H1 (cell line): ENCODE data around the gene UNC13D. TPM values are rescaled to one million over a fixed set of nuclear protein-coding genes. Genes with fewer than 3 reads are reported as not detected.

Experiments used
- CTCF ChIA-PET: fragments of 300-600 bp; sonication (Branson Sonifier 250); formaldehyde crosslinking; loops from one replicate; lab custom pipeline; 2021; ENCODE audit not compliant: partially characterized antibody; lab: Charles Lee
- POLR2A ChIA-PET: fragments of 300-600 bp; sonication (Branson Sonifier 250); formaldehyde crosslinking; loops from one replicate; lab custom pipeline; 2021; ENCODE audit warnings: inconsistent platforms; ENCODE audit not compliant: partially characterized antibody; lab: Charles Lee
- DNase-seq, 2 experiments: peaks; one replicate each; pipeline versions ENCODE4 v3.0.0 to v3.0.0-alpha.2; 2010 to 2022; ENCODE audit warnings: low spot score in 2 of 2, low read depth in 1 of 2, mixed read lengths in 1 of 2
- FAIRE-seq: peaks from 2 replicates; lab custom pipeline; 2011; peaks lifted over from hg19 to GRCh38; lab: Jason Lieb, UNC
- H2AFZ ChIP-seq: 2 replicates; pipeline ENCODE4 v1.8.1; 2012; ENCODE audit warnings: low read length, inconsistent platforms
- H2AK5ac ChIP-seq: 2 replicates; pipeline ENCODE4 v1.6.1; 2013; ENCODE audit warnings: low read depth, low read length
- H2BK120ac ChIP-seq: replicated peaks from 2 replicates; pipeline ENCODE3; 2013; ENCODE audit warnings: low read depth, low read length, inconsistent platforms
- H2BK12ac ChIP-seq: 2 replicates; pipeline ENCODE4 v1.6.1; 2013; ENCODE audit warnings: low read depth, low read length
- H2BK15ac ChIP-seq: 2 replicates; pipeline ENCODE4 v1.6.1; 2013; ENCODE audit warnings: low read length
- H2BK20ac ChIP-seq: 2 replicates; pipeline ENCODE4 v1.6.1; 2013; ENCODE audit warnings: low read length
- H2BK5ac ChIP-seq: 2 replicates; pipeline ENCODE4 v1.6.1; 2013; ENCODE audit warnings: low read depth, low read length
- H3K14ac ChIP-seq: 2 replicates; pipeline ENCODE4 v1.6.1; 2013; ENCODE audit warnings: inconsistent platforms; ENCODE audit not compliant: insufficient read length
- H3K18ac ChIP-seq: 2 replicates; pipeline ENCODE4 v1.6.1; 2013; ENCODE audit warnings: low read length; ENCODE audit errors: extremely low read depth
- H3K23ac ChIP-seq: 2 replicates; pipeline ENCODE4 v1.6.1; 2013; ENCODE audit warnings: inconsistent platforms; ENCODE audit not compliant: insufficient read length
- H3K23me2 ChIP-seq: 2 replicates; pipeline ENCODE4 v1.6.1; 2013; ENCODE audit warnings: low read depth, low read length
- H3K27ac ChIP-seq: 2 replicates; pipeline ENCODE4 v1.6.1; 2011; ENCODE audit warnings: low read depth, low read length, inconsistent platforms
- H3K27me3 ChIP-seq, 4 experiments: replicated peaks in 1 of 4; 1 replicate in 1 of 4; 2 replicates in 3 of 4; pipeline versions ENCODE4 v1.6.1 to v1.8.1; 2011 to 2013; ENCODE audit warnings: low read length in 3 of 4, mild to moderate bottlenecking in 3 of 4, inconsistent platforms in 2 of 4, mixed read lengths in 2 of 4, moderate library complexity in 1 of 4; ENCODE audit not compliant: control insufficient read depth in 3 of 4, insufficient read depth in 3 of 4; ENCODE audit errors: extremely low read depth in 1 of 4
- H3K36me3 ChIP-seq, 4 experiments: 2 replicates each; pipeline versions ENCODE4 v1.6.1 to v1.8.1; 2011 to 2013; ENCODE audit warnings: mild to moderate bottlenecking in 4 of 4, low read length in 3 of 4, moderate library complexity in 2 of 4, control low read depth in 1 of 4, inconsistent platforms in 1 of 4; ENCODE audit not compliant: insufficient read depth in 4 of 4, control insufficient read depth in 2 of 4
- H3K4ac ChIP-seq: replicated peaks from 2 replicates; pipeline ENCODE3; 2013; ENCODE audit warnings: low read length, low read depth, mixed read lengths, inconsistent platforms; ENCODE audit not compliant: insufficient read length
- H3K4me1 ChIP-seq, 4 experiments: replicated peaks in 1 of 4; 1 replicate in 1 of 4; 2 replicates in 3 of 4; pipeline versions ENCODE4 v1.6.1 to v1.8.1; 2011 to 2013; ENCODE audit warnings: low read length in 3 of 4, inconsistent platforms in 2 of 4, mixed read lengths in 1 of 4; ENCODE audit not compliant: insufficient read depth in 4 of 4, control insufficient read depth in 3 of 4
- H3K4me2 ChIP-seq, 2 experiments: 2 replicates each; pipeline versions ENCODE4 v1.6.1 to v1.8.1; 2011 to 2013; ENCODE audit warnings: low read depth in 2 of 2, low read length in 2 of 2, control low read depth in 1 of 2, inconsistent platforms in 1 of 2, mild to moderate bottlenecking in 1 of 2; ENCODE audit not compliant: insufficient read depth in 1 of 2
- H3K4me3 ChIP-seq, 4 experiments: fragments of 200-600, 300-600 bp in 1 of 4; sonication (generic), shearing (Covaris generic), sonication (Bioruptor Twin) in 1 of 4; 2 replicates each; pipeline versions ENCODE4 v1.5.1 to v1.8.1; 2011 to 2016; ENCODE audit warnings: low read length in 4 of 4, low read depth in 3 of 4, control low read depth in 2 of 4, inconsistent platforms in 2 of 4, mild to moderate bottlenecking in 2 of 4, mixed read lengths in 1 of 4, moderate library complexity in 1 of 4; ENCODE audit not compliant: insufficient read depth in 2 of 4; ENCODE audit errors: extremely low read depth in 1 of 4
- H3K56ac ChIP-seq: replicated peaks from 2 replicates; pipeline ENCODE3; 2013; ENCODE audit warnings: low read depth, mild to moderate bottlenecking, mixed read lengths, low read length, inconsistent platforms; ENCODE audit not compliant: insufficient read length
- H3K79me1 ChIP-seq: 2 replicates; pipeline ENCODE4 v1.6.1; 2013; ENCODE audit warnings: low read depth, low read length, control low read depth
- H3K79me2 ChIP-seq, 2 experiments: 2 replicates each; pipeline versions ENCODE4 v1.6.1 to v1.8.1; 2012 to 2013; ENCODE audit warnings: low read length in 2 of 2, mild to moderate bottlenecking in 2 of 2, inconsistent platforms in 1 of 2; ENCODE audit not compliant: insufficient read depth in 2 of 2, control insufficient read depth in 1 of 2
- H3K9ac ChIP-seq, 4 experiments: replicated peaks in 1 of 4; 1 replicate in 1 of 4; 2 replicates in 3 of 4; pipeline versions ENCODE4 v1.6.1 to v1.8.1; 2011 to 2013; ENCODE audit warnings: low read depth in 3 of 4, low read length in 3 of 4, control low read depth in 2 of 4, mild to moderate bottlenecking in 2 of 4, moderate library complexity in 2 of 4, inconsistent platforms in 1 of 4; ENCODE audit errors: extremely low read depth in 1 of 4
- H3K9me3 ChIP-seq, 2 experiments: 2 replicates each; pipeline versions ENCODE4 v1.6.1 to v1.8.1; 2012 to 2013; ENCODE audit warnings: mild to moderate bottlenecking in 2 of 2, moderate library complexity in 2 of 2, control low read depth in 1 of 2, inconsistent platforms in 1 of 2, low read depth in 1 of 2, low read length in 1 of 2, mixed read lengths in 1 of 2; ENCODE audit not compliant: insufficient read depth in 2 of 2
- H4K20me1 ChIP-seq, 2 experiments: replicated peaks in 1 of 2; 2 replicates each; pipeline versions ENCODE3 to v1.8.1; 2011 to 2013; ENCODE audit warnings: inconsistent platforms in 2 of 2, low read length in 2 of 2, mild to moderate bottlenecking in 1 of 2; ENCODE audit not compliant: insufficient read depth in 2 of 2, control insufficient read depth in 1 of 2
- H4K5ac ChIP-seq: 2 replicates; pipeline ENCODE4 v1.6.1; 2013; ENCODE audit warnings: low read length, low read depth, mixed read lengths, inconsistent platforms; ENCODE audit not compliant: insufficient read length
- H4K8ac ChIP-seq: 2 replicates; pipeline ENCODE4 v1.8.0; 2013; ENCODE audit warnings: mild to moderate bottlenecking, moderate library complexity, low read length, inconsistent platforms; ENCODE audit not compliant: insufficient read depth; ENCODE audit errors: extremely low read depth
- H4K91ac ChIP-seq: replicated peaks from 2 replicates; pipeline ENCODE3; 2013; ENCODE audit warnings: low read length, mixed read lengths, inconsistent platforms; ENCODE audit not compliant: insufficient read length
- CBX5 ChIP-seq: fragments of 300-800, 300-1000 bp; sonication (generic); IDR thresholded peaks from 2 replicates; pipeline ENCODE4 v1.7.1; 2016; ENCODE audit warnings: antibody characterized with exemption, low read length, low read depth
- CREB1 ChIP-seq: IDR thresholded peaks from 2 replicates; pipeline ENCODE4 v1.6.1; 2012; ENCODE audit warnings: inconsistent platforms
- NRF1 ChIP-seq: IDR thresholded peaks from 2 replicates; pipeline ENCODE4 v1.6.1; 2011; ENCODE audit warnings: mild to moderate bottlenecking, low read depth, low read length, improper control_type of control experiment
- SAP30 ChIP-seq: fragments of 300-600 bp; sonication (generic); IDR thresholded peaks from 2 replicates; pipeline ENCODE4 v1.7.1; 2012; ENCODE audit warnings: low read length, moderate library complexity, mild to moderate bottlenecking, inconsistent platforms; ENCODE audit not compliant: insufficient read depth, insufficient replicate concordance
- TBP ChIP-seq: IDR thresholded peaks from 2 replicates; pipeline ENCODE4 v1.6.1; 2011; ENCODE audit warnings: low read depth, low read length, improper control_type of control experiment
- WGBS, 2 experiments: shearing (Covaris generic) in 1 of 2; methylation state at CpG; one replicate each; pipeline versions ENCODE4 v1.1.6 to v1.1.7; 2013 to 2015; ENCODE audit warnings: low lambda C conversion rate in 2 of 2, mixed read lengths in 2 of 2, inconsistent platforms in 1 of 2, low coverage in 1 of 2, missing lambda C conversion rate in 1 of 2; ENCODE audit not compliant: insufficient replicate concordance in 2 of 2, insufficient coverage in 1 of 2, insufficient read length in 1 of 2; ENCODE audit errors: extremely low coverage in 1 of 2, missing lambda C conversion rate in 1 of 2; 5-methylcytosine and 5-hydroxymethylcytosine counted together
- polyA plus RNA-seq, 7 experiments: library from polyadenylated mRNA; depleted of rRNA in 3 of 7; stranded (reverse) in 5 of 7; unstranded in 2 of 7; fragments of >200 nt in 5 of 7; fragments of 200-250 nt in 2 of 7; gene quantifications; 1 replicate in 5 of 7; 2 replicates in 1 of 7; 4 replicates in 1 of 7; pipeline versions ENCODE4 v1.2.1 to v1.2.3, GENCODE V29; 2011 to 2013; ENCODE audit warnings: missing spikeins in 2 of 7, mixed read lengths in 2 of 7
- total RNA-seq: library from RNA; stranded (reverse); fragmentation: NEBNext Ultra II Directional; extraction: Animal tissue kit (Norgen Biotek cat#: 25700); gene quantifications from 2 replicates; pipeline ENCODE4 v1.2.1, GENCODE V29; 2021

The UNC13D gene
- total and polyA plus RNA-seq, 2 of the 8 experiments (the other 6 are each of a cell fraction or from before 2014, with no cell fraction given): 3.6 to 8.4 TPM

DNA sequence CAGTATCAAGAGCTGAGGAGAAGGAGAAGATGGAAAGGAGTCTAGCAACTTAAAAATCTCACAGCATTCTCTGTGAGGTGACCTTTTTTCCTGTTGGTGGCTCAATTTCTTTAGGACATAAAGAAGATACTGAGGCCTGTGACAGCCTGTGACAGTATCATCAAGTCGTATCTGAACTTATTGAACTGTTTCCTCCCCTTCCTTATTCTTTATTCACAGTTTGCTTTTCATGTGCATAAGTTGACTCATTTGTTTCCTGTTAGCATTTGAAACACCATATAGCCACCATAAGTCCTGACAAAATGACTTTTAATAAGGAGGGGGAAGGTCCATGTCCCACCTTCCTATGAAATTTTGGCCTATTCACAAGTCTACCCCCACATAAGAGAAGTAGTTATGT is 50.7 kb downstream of the UNC13D start:
- Histone ChIP-seq H3K79me2 (peaks cover 0 to 69% of the 10 kb centered on the region in 2 experiments; a peak in 3 of 4 replicates), H3K4me1 (no peaks in the 10 kb centered on the region)
- 89% methylated on average over 1 of the region's 1 CpG; no CpG with 5 or more reads in 1 of the 2 experiments for WGBS, 2 experiments

More for the DNA sequence above, 50.7 kb downstream of the UNC13D start:
- H2BK120ac ChIP-seq: no peak overlapping the region
- ChIA-PET POLR2A (interaction anchor here (1.6 to 6.6 kb wide), 3 partner anchors 8 to 17 kb away, joined by 3 to 52 read pairs (median 24); partner anchors contain the start of gene UNK), CTCF (interaction anchor here (1.1 to 2.4 kb wide), 3 partner anchors 10 to 37 kb away, joined by 3 to 10 read pairs (median 5); no protein-coding TSS in a partner anchor)
- H3K9ac ChIP-seq: no peak overlapping the region
- no peak overlapping the region for H2BK12ac ChIP-seq
- TF ChIP-seq CBX5 (no peak), NRF1 (no peak), SAP30 (no peak), TBP (no peak), CREB1 (no peak)
- H3K27ac ChIP-seq: no peak overlapping the region
- no peak overlapping the region for H3K4me3 ChIP-seq
- DNase-seq (no peak), FAIRE-seq (no peak)
- no peak overlapping the region for H4K91ac ChIP-seq
- no peak overlapping the region for H2BK15ac ChIP-seq
- no peak overlapping the region for H4K5ac ChIP-seq
- H3K14ac ChIP-seq: no peak overlapping the region
- H3K9me3 ChIP-seq: no peaks in the 10 kb centered on the region
- no peak overlapping the region for H3K4ac ChIP-seq
- H2BK20ac ChIP-seq: no peak overlapping the region
- H3K23ac ChIP-seq: no peak overlapping the region
- no peaks in the 10 kb centered on the region for H3K23me2 ChIP-seq
- no peak overlapping the region for H3K4me2 ChIP-seq
- H2AFZ ChIP-seq: no peak overlapping the region
- peaks cover 2 to 18% of the 10 kb centered on the region in 2 experiments for H4K20me1 ChIP-seq
- H2BK5ac ChIP-seq: no peak overlapping the region
- H3K27me3 ChIP-seq: no peaks in the 10 kb centered on the region
- no peak overlapping the region for H2AK5ac ChIP-seq
- peaks cover 4 to 29% (median 16%) of the 10 kb centered on the region in 4 experiments; a peak in 7 of 8 replicates for H3K36me3 ChIP-seq
- no peak overlapping the region for H3K18ac ChIP-seq
- no peak overlapping the region for H3K56ac ChIP-seq
- H4K8ac ChIP-seq: no peak overlapping the region
- H3K79me1 ChIP-seq: peaks cover 8% of the 10 kb centered on the region
